ENCODE data around the gene ERN2. TPM values are rescaled to one million over a fixed set of nuclear protein-coding genes. Genes with fewer than 3 reads are reported as not detected.
A peak's percentile ranks its signal among the peaks of the same experiment; 100 is the strongest.

The ERN2 gene
- total and polyA plus RNA-seq, 9 of the 15 experiments (the other 6 are each of a cell fraction or from before 2014, with no cell fraction given), result 0.07 to 1.5 (median 0.51) TPM; not detected in 3

DNA sequence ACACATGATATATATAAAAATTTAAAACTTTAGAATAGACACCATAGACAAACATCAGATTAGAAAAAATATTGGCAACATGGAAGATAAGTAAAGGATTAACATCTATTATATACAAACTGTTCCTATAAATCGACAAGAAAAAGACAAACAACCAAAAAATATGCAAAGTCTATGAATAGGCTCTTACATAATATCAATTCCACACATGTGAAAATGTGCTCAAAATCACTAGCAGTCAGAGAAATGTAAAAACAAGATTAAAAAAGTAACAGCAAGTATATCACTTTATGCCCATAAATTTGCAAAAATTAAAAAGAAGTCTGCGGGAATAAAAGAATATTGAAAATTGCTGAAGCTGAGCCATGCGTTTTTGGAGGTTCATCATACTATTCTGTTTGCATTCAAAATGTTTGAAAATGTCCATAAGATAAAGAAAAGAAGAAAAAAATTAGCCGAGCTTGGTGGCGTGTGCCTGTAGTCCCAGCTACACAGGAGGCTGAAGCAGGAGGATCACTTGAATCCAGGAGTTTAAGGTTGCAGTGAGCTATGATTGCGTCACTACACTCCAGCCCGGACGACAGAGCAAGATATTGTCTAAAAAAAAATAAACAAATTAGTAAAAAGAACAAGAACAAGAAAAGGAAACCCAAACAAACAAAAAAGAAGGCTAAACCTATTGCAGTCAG, 11.2 kb upstream of the ERN2 start:
- H3K9me1 ChIP-seq (ENCODE audit: control insufficient read depth, insufficient read depth, low read length), result no peaks in the 10 kb centered on the region
- H3K9me3 ChIP-seq (replicated peaks; ENCODE audit: control insufficient read depth, insufficient read depth, low read depth, low read length), result 0 out of 2 replicates have a peak, but pooled peaks cover 2% of the 10 kb centered on the region
- H2AFZ ChIP-seq (ENCODE audit: low read depth, low read length), result no peak overlapping the region
- no peaks in the 10 kb centered on the region for H3K36me3 ChIP-seq (ENCODE audit: control insufficient read depth, insufficient read depth, low read length)
- DNase-seq (ENCODE audit: extremely low read depth in 1 of 4, low spot score in 3 of 4) (no peak), FAIRE-seq (no peak), ATAC-seq (no peak)
- ChIA-PET POLR2A (interaction anchor here (0.7 kb wide), 1 partner anchor 10 kb away, joined by 3 read pairs; no protein-coding TSS in a partner anchor), CTCF (ENCODE audit: low intra/inter-chr PET ratio) (interaction anchor here (0.6 kb wide), 1 partner anchor 73 kb away, joined by 3 read pairs; no protein-coding TSS in a partner anchor)
- no peak overlapping the region for H3K27ac ChIP-seq (ENCODE audit: extremely low read depth, low read depth, low read length)
- no TSS peak for BruUV-seq (replicated peaks)
- no peaks in the 10 kb centered on the region for H3K79me2 ChIP-seq (ENCODE audit: control insufficient read depth, insufficient read depth, low read length)
- H3K4me3 ChIP-seq, result no peak overlapping the region
- in situ Hi-C loops (cut with MboI) (no loop called here), intact Hi-C loops (cut with micrococcal nuclease) (loop anchor here (10.0 kb wide), 1 partner anchor 169 kb away; the partner anchor contains the start of genes EARS2 and UBFD1)
- H3K4me1 ChIP-seq (replicated peaks in 1 of 2; ENCODE audit: control insufficient read depth in 2 of 2, insufficient read depth in 2 of 2, low read length in 2 of 2), result peaks cover 3 to 7% of the 10 kb centered on the region in 2 experiments; a peak in 4 of 5 replicates
- H3K27me3 ChIP-seq (ENCODE audit: control insufficient read depth in 2 of 2, insufficient read depth in 2 of 2, low read length in 2 of 2), result no peaks in the 10 kb centered on the region
- TF ChIP-seq CEBPG (CRISPR knock-in tag; IDR thresholded peaks at IDR 0.05) (peak; percentile 52; the same call in 1 of the 2 replicates), CEBPG (tag; conservative IDR thresholded peaks at IDR 0.05 in 1 of 2, IDR thresholded peaks at IDR 0.05 in 1 of 2) (no peak), ZNF253 (CRISPR knock-in tag; conservative IDR thresholded peaks at IDR 0.05) (no peak), CEBPB (tag; IDR thresholded peaks at IDR 0.05) (peak; percentile 68)
- TF ChIP-seq, protein P1, sequence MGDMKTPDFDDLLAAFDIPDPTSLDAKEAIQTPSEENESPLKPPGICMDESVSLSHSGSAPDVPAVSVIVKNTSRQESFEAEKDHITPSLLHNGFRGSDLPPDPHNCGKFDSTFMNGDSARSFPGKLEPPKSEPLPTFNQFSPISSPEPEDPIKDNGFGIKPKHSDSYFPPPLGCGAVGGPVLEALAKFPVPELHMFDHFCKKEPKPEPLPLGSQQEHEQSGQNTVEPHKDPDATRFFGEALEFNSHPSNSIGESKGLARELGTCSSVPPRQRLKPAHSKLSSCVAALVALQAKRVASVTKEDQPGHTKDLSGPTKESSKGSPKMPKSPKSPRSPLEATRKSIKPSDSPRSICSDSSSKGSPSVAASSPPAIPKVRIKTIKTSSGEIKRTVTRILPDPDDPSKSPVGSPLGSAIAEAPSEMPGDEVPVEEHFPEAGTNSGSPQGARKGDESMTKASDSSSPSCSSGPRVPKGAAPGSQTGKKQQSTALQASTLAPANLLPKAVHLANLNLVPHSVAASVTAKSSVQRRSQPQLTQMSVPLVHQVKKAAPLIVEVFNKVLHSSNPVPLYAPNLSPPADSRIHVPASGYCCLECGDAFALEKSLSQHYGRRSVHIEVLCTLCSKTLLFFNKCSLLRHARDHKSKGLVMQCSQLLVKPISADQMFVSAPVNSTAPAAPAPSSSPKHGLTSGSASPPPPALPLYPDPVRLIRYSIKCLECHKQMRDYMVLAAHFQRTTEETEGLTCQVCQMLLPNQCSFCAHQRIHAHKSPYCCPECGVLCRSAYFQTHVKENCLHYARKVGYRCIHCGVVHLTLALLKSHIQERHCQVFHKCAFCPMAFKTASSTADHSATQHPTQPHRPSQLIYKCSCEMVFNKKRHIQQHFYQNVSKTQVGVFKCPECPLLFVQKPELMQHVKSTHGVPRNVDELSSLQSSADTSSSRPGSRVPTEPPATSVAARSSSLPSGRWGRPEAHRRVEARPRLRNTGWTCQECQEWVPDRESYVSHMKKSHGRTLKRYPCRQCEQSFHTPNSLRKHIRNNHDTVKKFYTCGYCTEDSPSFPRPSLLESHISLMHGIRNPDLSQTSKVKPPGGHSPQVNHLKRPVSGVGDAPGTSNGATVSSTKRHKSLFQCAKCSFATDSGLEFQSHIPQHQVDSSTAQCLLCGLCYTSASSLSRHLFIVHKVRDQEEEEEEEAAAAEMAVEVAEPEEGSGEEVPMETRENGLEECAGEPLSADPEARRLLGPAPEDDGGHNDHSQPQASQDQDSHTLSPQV (IDR thresholded peaks at IDR 0.05), result no peak
- TF ChIP-seq, protein P2, sequence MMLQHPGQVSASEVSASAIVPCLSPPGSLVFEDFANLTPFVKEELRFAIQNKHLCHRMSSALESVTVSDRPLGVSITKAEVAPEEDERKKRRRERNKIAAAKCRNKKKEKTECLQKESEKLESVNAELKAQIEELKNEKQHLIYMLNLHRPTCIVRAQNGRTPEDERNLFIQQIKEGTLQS (IDR thresholded peaks at IDR 0.05), result peak; percentile 65
- TF ChIP-seq, protein P2 (CRISPR knock-in tag; conservative IDR thresholded peaks at IDR 0.05), result no peak
- TF ChIP-seq, protein P3, sequence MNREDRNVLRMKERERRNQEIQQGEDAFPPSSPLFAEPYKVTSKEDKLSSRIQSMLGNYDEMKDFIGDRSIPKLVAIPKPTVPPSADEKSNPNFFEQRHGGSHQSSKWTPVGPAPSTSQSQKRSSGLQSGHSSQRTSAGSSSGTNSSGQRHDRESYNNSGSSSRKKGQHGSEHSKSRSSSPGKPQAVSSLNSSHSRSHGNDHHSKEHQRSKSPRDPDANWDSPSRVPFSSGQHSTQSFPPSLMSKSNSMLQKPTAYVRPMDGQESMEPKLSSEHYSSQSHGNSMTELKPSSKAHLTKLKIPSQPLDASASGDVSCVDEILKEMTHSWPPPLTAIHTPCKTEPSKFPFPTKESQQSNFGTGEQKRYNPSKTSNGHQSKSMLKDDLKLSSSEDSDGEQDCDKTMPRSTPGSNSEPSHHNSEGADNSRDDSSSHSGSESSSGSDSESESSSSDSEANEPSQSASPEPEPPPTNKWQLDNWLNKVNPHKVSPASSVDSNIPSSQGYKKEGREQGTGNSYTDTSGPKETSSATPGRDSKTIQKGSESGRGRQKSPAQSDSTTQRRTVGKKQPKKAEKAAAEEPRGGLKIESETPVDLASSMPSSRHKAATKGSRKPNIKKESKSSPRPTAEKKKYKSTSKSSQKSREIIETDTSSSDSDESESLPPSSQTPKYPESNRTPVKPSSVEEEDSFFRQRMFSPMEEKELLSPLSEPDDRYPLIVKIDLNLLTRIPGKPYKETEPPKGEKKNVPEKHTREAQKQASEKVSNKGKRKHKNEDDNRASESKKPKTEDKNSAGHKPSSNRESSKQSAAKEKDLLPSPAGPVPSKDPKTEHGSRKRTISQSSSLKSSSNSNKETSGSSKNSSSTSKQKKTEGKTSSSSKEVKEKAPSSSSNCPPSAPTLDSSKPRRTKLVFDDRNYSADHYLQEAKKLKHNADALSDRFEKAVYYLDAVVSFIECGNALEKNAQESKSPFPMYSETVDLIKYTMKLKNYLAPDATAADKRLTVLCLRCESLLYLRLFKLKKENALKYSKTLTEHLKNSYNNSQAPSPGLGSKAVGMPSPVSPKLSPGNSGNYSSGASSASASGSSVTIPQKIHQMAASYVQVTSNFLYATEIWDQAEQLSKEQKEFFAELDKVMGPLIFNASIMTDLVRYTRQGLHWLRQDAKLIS (CRISPR knock-in tag; IDR thresholded peaks at IDR 0.05), result no peak
- no peaks in the 10 kb centered on the region for H4K20me1 ChIP-seq (replicated peaks; ENCODE audit: control insufficient read depth, insufficient read depth, low read length)
- WGBS (ENCODE audit: insufficient coverage, low coverage, missing lambda C conversion rate), result 37% methylated on average over 8 of the region's 8 CpGs
- no peak overlapping the region for H3K9ac ChIP-seq (ENCODE audit: insufficient read depth in 1 of 2, low read depth in 2 of 2, low read length in 2 of 2)
- H3K4me2 ChIP-seq (ENCODE audit: insufficient read depth, low read length), result no peak overlapping the region
